Left renal pelvis (tissue), 4 donors: ENCODE measurements around the gene CASZ1. TPM values are rescaled to one million over a fixed set of nuclear protein-coding genes. Genes with fewer than 3 reads are reported as not detected.

Source experiments
- DNase-seq, 4 donors: peaks; one replicate each; pipeline ENCODE4 v3.0.0-alpha.2; 2013; ENCODE audit warnings: low read depth in 4 of 4, low spot score in 3 of 4
- polyA plus RNA-seq, 4 donors: library from polyadenylated mRNA; unstranded; fragments of 120-200 nt; gene quantifications; one replicate each; pipeline ENCODE4 v1.2.1, GENCODE V29; 2013; ENCODE audit not compliant: insufficient read length in 4 of 4

Gene CASZ1
- polyA plus RNA-seq, 4 donors: 3.8 to 25.2 (median 18.5) TPM

DNA sequence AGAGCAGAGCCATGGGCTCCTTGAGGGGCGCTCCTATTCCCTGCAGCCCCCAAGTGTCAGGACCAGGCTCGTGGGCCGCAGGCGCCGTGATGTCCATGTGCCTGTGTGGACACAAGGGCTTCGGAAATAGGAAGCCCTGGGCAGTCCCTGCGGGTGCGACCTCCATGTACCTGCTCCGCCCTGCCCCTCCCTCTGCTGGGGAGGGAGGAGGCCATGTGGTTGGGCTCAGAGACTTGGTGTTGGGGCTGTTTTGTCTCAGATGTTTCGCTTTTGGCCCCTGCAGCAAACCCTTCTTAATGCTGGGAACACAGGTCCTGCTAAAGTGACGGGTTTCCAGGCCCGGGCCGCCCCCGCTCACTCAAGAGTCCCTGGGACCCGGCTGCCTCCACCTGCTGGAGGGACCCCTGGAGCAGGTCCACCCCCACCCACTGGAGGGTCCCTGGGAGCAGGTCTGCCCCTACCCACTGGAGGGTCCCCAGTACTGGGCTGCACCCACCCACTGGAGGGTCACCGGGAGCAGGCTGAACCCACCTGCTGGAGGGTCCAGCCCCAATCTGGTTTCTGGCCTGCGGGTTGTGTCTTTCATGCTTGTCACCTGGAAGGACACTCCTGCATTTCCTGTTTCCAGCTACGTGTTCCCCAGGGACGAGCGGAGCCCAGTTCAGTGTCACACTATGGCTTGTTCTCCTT is 165.2 kb downstream of the CASZ1 start:
- no peak for DNase-seq

DNA sequence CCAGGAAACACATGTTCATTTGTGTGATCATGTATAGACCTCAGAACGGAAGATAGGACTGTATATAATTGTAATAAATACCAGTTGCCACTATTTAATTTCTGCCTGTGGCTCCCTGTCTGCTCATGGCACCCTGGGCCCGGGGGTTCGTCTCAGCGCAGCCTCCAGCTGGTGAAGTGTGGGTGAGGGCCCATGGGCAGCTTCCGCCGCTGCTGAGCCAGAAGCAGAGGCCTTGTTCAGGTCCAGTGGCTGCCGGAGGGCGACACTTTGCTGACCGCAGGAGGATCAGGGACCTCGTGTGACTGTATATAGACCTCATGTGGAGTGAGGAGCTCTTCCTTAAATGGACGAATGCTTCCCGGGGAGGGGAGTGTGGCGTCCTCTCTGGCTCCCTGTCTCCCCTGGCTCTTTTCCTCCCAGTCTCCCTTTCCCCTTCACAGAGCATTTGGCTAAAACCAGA is 165.8 kb downstream of the CASZ1 start:
- no peak for DNase-seq

DNA sequence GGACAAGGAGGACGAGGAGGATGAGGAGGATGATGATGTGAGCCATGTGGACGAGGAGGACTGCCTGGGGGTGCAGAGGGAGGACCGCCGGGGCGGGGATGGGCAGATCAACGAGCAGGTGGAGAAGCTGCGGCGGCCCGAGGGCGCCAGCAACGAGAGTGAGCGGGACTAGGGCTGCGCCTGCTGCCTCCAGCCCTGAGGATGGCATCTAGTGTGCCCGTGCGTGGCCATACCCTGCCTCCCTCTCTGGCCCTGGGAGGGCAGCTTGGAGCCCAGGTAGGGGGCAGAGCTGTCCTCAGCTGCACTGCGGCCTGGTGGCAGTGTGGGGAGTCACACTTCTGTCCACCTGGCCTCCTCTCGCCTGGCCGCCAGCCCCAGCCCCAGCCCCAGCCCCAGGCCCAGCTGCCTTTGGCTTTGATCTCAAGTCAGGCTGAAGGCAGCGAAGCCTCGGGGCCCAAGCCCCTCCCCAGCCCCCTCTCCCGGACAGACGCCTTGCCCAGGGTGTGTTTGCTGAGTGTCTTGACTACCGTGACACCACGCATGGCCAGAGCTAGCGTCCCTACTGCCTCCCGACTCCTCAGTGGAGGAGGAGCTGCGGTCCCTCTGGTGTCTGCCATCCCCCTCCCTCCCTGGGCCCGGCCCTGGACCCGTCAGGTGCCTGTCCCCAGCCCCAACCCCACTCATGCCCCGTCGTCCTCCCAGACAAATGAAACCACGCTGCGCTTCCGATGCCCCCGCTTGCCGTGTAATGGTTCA is 166.5 kb downstream of the CASZ1 start:
- no peak for DNase-seq

DNA sequence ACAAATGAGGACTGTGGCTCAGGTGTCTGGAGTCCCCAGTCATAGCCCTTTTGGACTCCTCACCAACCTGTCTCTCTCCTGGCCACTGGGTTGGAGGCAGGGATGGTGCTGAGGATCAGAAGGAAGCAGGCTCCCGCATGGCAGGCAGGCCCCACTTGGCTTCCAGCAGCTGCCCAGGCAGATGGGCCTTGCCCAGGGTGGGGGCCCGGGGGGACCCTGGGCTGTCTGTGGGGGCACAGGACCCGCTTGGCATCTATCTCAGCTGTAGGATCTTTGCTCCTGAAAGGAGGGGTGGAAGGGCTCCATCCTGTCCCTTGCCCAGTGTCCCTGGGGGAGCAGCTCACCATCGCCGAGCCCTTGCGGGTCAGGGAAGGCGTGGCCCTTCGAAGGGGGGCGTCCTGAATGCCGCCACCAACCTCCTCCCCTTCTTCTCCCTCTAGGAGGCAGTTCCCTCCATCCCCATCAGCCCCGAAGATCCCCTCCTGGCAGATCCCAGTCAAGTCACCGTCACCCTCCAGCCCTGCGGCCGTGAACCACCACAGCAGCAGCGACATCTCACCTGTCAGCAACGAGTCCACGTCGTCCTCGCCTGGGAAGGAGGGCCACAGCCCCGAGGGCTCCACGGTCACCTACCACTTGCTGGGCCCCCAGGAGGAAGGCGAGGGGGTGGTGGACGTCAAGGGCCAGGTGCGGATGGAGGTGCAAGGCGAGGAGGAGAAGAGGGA is 167.2 kb downstream of the CASZ1 start:
- DNase-seq: no peak

DNA sequence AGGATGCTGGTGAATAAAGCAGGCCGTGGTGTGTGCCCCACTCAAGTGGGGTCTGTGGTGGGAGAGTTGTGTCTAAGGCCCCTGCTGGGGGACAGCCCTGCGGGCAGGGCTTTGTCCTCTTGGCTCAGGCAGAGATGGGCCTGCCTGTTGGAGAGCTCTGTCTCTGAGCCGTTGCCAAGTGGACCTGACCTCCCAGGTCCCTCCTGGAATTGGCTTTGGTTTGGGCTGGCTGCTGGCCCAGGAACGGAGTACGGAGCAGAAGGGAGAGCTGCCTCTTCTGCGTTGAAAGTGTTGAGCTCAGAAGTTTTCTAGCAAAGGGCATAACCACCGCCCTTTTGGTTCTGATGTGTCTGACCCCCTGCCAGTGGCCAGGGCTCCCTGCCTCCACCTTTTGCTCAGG is 167.8 kb downstream of the CASZ1 start:
- no peak for DNase-seq

DNA sequence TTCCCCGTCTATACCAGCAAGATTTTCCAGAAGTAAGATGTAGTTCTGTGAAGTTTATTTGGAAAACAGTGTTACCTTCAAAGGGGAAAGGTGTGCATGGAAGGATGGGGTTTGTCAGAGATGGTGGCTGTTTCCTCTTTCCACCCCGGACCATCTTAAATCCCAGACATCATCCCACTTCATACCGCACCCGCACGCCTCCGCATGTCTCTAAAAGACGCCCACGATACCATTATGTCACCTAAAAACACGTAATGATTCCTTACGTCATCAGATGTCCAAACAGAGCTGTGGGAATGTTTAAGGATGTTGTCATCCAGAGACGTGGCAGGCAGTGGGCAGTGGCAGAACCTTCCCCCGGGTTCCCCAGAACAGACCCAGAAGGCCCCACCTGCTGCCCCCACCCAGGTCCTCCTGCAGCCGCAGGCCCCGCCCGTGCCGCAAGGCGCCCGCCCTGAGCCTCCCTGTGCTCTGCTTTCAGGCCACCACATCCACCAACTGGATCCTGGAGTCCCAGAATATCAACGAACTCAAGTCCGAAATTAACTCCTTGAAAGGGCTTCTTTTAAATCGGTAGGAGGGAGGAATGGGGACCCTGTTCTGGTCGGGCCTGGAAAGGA is 169.5 kb downstream of the CASZ1 start:
- no peak for DNase-seq

DNA sequence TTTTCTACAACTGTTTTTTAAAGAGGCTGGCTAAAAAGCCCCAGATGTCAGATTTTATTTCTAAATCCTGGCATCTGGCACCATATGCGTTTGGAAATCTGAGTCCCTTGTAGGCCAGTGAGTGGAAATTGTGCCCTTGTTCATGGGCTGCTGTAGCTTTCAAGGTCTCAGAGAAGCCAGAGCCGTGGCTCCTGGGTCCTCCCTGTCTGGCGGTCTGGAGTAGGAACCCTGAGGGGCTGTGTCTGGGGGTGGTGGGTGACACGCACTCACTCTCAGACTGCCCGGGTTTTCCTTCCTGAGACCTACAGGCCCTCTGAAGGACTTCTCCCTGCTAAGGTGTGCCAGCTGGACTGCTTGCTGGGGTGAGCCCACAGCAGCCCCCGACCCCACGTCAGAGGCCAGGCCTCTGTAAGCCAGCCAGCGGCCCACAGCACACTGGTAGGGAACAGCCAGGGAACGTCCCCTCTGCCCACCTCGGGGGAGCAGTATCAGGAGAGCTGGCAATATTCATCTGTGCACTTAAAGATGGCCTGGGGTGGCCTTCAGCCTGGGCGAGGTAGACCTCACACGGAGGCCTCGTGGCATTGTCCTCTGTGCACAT is 170.2 kb downstream of the CASZ1 start:
- no peak for DNase-seq

DNA sequence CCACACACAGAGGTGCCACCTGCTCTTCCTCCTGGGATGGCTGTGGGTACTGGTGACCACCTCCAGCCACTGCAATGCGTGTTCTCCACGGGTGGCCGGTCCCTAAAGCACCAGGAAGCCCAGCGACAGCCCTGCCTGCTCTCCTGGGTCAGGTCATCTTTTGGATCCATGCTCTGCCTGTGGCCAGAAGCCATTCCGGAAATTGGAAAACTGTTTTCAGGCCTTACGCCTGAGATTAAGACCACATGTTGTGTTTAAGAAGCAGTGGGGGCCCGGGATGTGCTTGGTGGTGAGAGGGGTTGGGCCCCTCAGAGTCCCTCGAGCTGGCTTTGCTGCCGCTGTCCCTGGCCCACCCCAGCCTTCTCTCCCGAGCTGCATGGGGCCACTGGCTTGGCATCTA is 170.9 kb downstream of the CASZ1 start:
- no peak for DNase-seq

DNA sequence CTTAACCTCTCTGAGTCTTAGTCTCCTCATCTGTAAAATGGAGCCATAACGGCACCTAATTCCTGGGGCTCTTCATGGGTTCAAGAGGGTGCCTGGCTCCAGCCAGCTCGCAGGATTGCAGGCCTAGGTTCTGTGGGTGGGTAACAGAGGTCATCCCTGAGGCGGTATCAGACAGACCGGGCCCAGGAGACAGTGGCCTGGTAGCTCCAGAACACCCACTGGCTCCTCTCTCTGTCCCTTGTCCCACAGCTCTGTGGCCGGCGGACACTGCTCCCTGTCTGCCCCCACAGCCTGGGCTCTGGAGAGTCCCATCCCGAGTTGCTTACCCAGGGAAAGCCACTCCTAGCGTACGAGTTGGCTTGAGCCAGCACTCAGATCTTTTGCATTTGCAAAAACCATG is 171.4 kb downstream of the CASZ1 start:
- no peak for DNase-seq

DNA sequence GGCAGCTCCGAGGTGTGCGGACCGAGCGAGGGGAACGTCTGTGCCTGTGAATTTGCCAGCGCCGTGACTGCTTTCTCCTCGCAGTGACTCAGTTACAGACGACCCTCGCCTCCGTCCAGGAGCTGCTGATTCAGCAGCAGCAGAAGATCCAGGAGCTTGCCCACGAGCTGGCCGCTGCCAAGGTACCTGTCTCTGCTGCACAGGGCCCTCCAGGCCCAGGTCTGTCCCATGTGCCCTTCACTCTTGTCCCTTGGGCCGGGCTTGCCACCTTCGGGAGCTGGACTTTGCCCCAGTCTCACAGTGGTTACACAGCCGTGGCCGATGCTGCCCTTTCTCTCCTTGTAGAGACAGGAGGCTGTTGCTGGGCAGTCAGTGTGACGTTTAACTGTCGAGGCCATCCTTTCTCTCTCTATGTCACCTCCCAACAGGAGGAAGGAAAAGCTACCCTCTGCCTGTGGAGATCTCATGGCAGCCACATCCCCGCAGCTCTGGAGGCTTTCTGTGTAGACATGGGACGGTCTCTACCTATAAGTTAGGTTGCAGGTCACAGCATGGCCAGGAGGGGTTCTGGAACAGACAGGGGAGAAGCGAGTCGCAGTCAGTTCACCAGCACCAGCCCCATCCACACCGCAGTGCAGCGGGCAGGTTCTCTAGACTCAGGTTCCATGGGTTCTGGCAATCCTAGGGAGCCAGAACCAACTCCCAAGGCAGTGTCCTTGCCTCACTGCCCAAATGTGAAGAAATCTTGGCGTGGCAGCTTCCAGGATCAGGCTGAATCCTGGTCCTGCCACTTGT is 172.0 kb downstream of the CASZ1 start:
- no peak for DNase-seq

DNA sequence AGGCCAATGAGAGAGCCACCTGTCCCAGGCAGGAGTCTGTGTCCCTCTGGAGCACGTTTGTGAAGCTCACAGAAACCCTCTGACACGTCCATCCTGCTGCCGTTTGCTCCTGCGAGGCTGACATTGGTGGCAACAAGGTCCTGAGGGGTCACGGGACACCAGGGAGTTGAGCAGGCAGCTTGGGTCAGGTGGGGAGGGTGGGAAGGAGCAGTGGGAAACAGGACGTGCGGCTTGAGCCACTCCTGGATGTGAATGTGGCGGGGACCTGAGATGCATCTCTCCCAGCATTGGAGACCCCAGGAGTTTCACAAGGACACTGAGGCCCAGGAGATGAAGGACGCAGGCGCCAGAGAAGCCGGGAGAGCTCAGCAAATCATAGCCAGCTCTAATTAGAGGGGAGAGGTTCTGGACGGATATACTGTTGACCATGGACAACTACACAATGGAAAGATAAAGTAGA is 172.7 kb downstream of the CASZ1 start:
- no peak for DNase-seq

DNA sequence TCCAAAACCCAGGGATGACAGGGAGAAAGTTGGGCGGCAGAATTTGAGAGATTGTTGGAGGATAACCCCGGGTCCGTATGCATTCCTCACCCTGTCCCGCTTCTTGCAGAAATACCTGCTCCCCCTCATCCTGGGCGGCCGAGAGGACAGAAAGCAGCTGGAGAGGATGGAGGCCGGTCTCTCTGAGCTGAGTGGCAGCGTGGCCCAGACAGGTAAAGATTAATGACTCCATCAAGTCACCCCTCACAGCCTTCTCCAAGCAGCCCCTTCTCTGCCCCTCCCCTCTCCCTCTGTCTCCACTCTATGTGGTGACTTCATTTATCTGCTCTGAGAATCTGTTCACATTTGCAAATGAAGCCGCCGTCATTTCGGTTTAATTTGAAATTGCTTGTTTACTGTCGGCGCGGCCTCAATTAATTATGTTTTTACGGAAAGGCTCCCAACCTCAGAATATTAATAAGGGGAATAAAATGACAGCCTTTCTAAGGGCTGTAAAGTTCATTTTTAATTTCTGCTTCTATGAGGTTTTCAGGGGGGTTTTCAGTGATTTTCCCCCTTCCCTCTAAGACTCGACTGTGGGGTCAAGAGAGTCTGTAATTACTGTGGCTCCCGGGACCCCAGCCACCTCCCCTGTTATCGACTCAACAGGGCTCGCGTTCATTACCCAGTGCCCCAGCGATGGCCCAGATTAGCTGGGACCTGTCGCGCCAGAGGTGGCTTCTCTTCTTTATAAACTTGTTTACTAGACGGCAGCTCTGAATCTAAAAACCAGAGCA is 173.3 kb downstream of the CASZ1 start:
- no peak for DNase-seq

DNA sequence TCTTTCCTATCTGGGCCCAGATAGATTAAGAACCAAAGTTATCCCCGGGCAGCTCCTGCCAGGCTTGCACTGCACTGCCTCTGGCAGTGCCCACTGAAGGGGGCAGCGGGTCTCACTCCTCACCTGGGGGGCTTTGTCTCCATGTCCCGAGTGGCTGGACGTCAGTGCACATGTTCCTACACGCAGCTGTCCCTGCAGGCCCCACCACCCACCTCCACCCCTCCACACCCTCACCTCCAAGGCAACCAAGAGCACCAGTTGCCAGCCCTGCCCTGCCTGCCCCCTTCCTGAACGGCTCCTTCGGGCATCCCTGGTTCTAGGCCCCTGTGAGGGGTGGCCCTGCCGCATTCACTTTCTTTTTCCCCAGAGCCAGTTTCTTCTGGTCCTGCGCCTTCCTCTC is 174.5 kb downstream of the CASZ1 start:
- DNase-seq: no peak

DNA sequence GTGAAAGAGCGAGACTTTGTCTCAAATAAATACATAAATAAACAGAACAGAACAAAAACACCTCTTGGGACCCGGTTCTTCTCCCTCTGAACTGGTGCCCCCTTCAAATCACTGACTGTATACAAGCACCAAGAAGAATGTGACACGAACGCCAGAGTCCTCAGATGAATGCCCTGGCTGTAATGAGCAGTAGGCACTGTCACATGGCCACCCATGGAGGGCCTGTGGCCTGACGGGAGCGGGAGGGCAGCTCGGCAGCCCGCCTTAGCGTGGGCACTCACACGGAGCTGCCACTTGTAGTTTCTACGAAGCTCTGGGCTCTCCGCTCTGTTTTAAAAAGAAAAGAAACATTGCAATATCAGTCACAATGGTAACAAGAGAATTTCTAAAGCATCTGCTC is 175.7 kb downstream of the CASZ1 start:
- no peak for DNase-seq

DNA sequence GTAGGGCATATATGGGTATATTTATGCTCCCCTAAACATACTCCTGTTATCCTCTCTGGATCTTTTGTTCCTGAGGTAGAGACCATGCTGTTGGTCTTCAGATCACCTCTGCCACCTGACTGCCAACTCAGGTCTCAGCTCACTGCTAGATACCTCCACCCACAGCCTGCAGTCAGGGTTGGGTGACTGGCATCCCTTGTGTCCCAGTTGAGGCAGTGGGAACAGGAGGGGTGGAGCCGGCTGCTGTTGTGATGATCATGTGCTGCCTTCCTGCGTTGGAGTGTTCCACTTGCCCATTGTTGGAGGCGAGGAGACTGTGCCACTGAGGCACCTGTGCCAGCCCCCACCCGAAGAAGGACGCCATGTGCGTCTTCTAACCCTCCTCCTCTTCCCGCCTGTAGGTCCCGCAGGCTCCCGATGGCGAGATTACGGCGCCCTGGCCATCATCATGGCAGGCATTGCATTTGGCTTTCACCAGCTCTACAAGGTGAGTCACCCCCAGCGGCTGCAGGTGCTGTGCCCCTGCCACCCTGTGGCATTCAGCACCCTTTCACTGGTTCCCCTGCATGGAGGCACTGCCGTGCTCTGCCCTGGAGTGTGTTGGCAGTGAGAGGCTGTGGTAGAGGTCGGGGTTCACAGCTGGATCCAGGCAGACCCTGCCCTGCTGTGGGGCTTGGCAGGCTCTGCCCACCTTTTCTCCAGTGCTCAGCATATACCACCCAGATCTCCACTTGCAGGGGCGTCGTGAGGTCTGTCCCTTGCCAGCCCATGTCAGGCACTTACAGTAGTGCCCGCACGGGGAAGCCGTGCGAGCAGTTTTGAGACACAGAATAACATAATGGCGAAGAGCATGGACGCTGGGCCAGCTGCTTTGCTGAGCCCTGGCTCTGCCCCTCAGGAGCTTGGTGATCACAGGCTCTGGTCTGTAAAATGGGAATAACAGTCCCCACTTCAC is 178.2 kb downstream of the CASZ1 start:
- no peak for DNase-seq

DNA sequence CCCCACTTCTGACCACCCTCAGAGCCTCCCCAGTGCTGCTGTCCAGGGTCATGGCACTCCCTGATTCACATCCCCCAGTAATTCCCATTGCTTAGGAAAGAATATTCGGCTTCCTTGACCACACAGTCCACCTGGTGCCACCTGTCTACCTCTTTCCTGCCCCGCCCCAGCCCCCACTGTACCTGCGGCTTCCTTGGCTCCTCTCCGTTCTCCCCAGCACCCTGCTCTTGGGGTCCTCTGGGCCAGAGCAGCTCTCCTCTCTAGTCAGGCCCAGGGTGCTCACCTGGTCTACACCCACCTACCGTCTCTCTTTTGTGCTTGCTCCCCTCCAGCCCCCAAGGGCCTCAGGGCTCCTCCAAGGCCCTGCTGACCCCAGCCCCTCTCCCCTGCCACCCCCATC is 179.1 kb downstream of the CASZ1 start:
- DNase-seq: no peak

DNA sequence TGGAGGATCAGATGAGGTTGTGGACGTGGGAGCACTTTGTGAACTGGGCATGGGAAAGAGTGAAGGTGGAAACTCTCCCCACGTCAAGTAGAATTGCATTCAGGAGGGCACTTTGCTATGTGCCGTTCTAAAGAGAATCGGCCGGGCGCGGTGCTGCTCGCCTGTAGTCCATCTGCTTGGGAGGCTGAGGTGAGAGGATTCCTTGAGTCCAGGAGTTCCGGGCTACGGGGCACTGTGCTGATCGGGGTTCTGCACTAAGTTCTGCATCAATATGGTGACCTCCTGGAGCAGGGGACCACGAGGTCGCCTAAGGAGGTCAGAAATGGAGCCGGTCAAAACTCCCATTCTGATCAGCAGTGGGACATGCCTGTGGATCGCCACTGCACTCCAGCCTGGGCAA is 179.8 kb downstream of the CASZ1 start:
- no peak for DNase-seq
